HL-60/S4 (cell line): ENCODE data around the gene ELOB.

Experiments used
- in situ Hi-C: fragments of 300-500 bp; cut with MboI; formaldehyde crosslinking; loops from 2 replicates; pipeline ENCODE4 v1.14.3; 2022; ENCODE audit warnings: low sequenced_read_pairs

The ELOB gene

DNA sequence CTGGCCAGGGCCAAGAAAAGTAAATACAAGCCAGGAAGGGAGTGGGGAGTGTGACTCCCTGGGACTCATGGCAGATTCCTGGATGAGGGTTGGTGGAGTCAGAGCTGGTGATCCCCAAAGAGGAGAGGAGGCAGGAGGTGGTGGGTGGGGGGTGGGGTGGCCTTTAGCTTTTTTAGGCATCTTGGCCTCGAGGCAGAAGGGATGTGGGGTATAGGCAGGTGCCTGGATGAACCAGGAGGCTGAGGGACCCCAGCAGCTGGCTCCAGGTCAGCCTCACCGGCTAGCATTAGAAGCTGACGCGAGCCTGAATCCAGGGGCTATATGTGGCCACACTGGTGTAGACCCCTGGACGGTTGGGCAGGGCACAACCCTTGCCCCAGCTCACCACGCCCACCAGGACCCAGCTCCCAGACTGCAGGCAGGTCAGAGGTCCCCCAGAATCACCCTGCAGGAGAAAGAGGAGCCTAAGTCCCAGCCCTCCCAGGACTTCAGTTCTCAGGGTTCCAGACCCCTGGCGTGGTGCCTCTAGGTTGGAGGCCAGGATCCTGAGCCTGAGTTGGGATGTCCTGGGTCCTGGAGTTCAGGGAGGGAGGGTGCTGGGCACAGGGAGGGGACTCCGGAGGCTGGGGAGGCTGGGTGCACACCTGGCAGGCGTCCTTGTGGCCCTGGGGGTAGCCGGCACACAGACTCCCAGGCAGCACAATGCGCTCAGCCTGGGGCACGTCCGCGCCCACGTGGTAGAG, 7.4 kb upstream of the ELOB start:
- in situ Hi-C loops = no loop called here

DNA sequence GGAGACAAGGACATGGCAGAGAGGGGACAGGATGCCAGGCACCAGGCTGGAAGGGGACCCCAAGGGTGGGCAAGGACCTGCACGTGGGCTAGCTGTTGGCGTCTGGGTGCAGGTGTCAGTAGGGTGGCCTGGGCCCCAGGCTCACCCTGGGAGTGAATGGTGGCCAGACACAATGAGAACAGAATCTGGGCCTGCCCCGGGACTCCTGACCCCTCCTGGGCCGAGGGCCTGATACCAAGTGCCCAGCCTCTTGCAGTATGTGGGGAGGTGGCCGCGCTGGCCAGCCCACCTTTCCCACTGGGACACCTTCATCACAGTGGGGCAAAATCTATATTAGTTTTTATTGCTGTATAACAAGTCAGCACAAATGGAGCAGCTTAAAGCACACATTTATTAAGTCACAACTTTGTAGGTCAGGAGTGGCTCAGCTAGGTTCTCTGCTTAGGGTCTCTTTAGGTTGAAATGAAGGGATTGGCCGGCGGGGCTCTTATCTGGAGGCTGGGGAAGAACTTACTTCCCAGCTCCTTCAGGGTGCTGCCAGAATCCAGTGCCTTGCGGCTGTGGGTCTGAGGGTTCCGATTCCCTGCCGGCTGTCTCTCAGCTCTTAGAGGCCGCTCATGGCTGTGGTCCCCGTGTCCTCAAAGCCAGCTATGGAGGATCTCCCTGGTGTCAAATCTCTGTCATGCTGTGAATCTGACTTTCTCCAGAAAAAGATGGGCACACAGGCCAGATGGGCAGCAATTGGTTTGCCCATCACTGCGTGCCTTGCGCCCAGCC, 6.7 kb upstream of the ELOB start:
- in situ Hi-C loops = no loop called here

DNA sequence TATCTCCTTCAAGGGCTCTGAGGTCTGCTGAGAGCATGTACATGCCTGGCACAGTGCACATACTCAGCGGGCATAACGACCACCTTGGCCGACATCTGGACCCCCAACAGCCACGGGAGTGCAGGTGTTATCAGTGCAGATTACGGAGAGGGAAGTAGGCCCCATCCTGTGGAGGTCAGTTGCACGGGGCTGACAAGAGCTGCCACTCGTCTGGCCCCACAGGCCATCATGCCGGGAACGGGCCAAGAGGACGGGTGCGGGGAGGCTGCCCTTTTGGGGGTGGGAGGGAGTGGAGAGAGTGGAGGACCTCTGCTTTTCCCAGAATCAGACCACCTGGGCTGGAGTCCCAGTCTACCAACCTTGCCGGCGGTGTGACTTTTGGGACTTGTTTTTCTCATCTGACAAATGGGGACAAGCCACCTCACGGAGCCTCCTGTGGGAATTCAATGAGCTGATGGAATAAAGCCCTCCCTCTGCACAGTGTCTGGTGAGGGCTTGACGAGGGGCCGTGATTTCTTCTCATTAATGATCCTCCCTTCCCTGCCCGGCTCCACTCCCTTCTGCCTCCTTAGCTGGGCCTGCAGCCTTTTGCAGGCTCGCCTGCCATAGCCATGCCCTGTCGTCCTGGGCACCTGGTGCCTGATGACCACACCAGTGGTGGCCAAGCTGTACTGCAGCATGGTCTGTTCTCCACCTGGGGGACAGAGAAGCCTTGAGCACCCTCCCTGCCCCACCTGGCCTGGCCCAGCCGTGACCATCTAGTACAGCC, 5.7 kb upstream of the ELOB start:
- in situ Hi-C loops = no loop called here

DNA sequence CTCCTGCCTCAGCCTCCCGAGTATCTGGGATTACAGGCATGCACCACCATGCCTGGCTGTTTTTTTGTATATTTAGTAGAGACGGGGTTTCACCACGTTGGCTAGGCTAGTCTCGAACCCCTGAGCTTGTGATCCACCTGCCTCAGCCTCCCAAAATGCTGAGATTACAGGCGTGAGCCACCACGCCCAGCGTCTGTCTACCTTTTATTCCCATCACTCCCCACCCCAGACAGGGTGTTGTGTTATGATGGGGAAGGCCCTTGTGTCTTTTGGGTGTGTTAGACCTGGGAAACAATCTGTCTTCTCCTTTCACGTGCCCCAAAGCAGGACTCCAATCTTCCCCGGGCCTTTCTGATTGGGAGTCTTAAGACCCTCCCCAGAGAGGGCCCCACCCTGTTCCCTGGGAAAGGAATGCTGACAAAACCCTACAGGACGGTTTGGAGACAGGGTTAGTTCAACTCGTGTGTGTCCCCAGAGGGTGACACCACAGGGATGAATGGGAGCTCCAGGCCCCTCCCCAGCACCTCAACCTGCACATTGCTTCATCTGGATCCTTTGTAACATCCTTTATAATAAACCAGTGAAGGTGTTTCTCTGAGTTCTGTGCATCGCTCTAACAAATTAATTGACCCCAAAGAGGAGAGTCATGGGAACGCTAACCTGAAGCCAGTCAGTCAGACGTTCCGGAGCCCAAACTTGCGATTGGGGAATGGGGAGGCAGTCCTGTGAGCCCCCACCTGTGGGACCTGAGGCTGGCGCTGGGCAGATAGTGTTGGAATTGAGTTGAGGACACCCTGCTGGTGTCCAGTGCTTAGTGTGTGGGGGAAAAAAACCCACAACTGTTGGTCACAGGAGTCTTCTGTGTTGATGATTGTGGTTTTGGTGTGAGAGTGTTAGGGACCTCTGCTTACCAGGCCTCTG, 3.2 kb upstream of the ELOB start:
- in situ Hi-C loops = no loop called here

DNA sequence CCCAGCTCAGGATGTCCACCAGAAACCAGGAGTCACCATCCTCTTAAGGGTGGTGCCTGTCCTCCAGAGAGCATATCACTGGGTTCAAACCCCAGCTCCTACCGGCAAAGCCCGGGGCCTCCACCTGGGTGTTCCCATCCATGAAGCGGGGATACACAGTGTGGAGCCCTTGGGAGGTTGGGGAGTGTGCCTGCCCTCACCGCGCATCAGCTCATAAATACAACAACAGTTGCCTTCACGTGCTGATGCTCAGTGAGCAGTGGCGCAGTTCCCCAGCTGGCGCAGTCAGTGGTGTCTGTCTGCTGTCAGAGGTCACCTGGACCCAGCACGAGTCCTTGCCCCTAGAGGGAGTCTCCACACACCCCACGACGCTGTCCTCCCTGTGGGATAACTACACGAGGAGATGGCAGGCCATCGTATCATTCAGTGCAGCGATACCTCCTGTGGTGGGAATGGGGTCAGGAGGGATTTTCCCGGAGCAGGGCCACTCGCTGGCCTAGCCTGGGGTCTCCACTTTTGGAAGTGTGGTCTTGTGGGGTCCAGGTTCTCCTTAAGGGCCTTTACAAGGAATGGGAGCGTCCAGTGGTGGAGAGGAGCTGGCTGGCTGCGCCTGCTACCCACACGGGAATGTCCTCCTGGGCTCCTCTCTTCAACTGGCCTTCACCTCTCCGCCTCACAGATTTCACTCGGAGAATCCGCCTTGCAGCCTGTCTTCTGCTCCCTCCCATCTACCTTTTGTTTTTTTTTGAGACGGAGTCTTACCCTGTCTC, 2.3 kb upstream of the ELOB start:
- in situ Hi-C loops = no loop called here

DNA sequence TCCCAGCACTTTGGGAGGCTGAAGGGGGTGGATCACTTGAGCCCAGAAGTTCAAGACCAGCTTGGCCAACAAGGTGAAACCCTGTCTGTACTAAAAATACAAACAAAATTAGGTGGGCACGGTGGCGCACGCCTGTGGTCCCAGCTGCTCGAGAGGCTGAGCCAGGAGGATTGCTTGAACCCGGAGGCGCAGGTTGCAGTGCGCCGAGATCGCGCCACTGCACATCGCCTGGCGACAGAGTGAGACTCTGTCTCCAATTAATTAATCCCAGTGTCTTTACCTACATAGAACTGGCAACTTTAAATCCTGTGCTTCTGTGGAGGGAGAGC, 1.5 kb upstream of the ELOB start:
- in situ Hi-C loops = no loop called here

DNA sequence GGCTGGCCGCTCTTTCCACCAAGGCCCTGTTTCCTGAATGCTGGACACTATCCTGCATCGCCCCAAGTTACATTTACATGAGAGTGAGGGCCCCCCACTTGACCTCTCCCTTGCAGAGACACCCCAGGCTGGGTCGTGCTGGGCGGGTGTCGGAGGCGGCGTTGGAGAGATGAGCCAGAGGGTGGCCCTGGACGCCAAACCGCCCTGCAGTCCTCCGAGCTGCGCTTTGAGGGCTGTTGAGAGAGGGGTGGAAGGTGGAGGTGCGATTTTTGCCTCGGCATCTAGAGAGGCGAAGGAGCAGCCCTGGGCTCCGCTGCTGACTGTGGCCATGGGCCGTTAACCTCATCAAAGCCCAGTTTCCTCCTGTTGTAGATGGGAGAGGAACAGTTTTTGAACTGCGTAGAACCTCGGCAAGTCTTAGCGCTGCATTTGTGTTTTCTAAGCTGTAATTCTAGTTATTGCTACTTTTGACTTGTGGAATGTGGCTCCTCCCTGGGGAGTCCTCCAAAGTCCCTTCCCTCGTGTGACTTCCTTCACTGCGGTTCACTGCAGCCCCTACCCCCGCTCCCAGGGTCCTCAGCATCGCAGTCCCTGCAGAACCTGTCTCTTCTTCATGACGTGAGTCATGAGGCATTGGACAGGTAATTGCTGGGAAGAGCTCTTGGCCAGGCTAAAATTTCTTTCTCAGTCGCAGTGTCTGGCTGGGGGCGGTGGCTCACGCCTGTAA, 986 bp upstream of the ELOB start:
- in situ Hi-C loops = no loop called here

DNA sequence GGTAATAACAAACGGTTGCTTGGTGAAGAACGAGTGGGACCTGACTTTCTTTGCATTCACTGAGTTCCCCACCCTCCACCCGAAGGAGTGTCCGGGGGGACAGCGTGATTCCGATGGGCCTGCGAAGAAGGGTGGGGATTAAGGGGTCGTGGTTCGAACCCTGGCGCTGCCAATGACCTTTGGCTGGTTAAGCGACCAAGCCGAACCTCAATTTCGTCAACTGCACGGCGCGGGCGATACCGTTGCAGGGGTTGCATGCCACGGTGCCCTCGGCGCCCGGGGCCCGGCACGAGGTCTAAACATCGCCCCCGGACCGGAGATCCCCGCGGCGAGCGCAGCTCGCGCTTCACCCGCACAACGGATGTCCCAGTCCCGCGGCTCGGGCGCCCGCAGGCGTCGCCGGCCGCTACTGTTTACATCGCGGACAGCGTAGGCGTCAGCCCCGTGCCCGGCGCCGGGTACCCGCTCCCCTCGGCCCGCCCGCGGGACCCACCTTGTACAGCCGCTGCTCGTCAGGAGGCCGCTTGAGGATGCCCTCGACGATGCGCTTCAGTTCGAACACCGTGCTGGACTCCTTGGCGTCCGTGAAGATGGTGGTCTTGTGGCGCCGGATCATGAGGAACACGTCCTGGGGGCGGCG, 460 bp downstream of the ELOB start:
- in situ Hi-C loops = no loop called here

DNA sequence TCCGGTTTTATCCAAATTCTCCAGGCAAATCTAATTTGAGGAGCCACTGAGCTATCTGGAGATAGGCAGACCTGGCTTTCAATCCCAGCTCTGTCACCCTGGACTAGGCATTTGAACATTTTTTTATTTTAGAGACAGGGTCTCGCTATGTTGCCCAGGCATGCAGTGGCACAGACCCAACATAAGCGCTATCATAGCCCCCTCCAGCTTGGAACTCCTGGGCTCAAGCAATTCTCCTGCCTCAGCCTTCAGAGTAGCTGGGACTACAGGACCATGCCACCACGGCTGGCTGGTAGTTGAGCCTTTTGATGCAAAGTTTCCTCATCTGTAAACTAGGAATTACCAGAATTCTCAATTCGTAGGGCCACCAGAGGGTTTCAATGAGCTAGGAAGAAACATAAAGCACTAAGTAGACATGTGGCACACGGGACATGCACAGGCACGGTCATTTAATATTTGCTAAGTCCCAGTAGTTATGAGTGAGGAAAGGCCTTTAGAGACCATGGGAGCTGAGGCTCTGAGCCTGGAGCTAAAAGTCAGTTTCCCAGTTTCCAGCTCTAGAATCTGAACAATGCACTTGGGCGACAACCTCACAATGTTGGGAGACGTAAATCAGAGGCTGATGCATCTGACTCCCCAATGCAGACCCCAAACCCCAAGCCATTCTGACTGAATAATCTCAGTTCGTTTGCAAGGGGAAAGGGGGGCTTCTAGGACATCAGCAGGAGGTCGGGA, 1.1 kb downstream of the ELOB start:
- in situ Hi-C loops = no loop called here

DNA sequence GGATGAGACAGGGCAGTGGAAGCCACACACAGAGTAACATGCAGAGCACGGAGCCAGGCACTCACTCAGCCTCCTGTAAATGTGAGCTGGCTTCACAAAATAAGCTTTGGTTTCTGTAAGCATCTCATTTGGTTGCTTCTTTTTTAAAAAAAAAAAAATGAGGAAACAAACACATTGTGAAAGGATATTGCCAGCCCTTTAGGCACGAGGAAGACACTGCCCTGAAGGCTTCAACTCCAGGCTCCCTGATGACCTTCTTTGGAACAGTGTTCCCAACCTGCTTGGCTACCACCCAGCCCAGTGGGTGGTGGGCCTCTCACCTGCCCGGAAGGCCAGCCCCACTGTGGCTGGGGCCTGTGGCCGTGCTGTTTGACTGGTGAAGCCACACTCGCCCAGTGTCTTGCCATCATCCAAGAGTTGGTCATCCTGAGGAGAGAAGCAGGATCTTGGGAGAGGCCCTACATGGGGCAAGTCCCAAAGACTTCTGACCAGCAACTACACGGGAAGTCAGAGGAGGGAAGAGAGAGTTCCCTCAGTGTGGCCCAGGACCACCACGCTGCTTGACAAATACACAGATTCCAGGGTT, 1.9 kb downstream of the ELOB start:
- in situ Hi-C loops = no loop called here

DNA sequence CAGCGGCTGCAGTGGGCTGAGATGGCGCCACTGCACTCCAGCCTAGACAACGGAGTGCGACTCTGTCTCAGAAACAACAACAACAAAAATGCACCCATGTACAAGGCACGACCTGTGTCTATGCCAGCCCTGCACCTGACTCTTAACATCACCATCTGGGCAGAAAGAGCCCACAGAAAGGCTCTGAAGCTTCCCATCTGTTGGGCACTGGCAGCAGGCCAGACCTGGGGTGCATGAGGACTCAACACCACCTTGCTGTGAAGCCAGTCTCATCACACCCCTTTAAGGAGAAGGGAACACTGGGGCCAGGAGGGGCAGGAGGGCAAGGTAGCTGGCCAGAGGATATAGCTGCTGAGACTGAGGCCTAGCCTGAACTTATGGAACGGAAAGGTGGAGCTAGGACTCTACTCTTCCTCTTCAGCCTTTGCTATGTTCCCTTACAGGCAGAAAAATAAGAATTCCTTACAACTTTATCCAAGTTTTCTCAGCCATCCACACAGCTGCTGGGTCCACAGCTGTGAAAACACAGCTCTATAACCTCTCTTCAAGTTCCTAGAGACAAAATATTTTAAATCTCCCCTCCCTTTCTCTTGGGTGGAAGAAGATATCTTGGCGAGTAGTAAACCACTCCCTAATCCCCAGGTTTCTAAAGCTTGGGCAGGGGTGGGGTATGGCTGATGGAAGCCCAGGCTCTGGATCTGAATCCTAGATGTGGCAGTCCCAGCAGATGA, 2.8 kb downstream of the ELOB start:
- in situ Hi-C loops = no loop called here

DNA sequence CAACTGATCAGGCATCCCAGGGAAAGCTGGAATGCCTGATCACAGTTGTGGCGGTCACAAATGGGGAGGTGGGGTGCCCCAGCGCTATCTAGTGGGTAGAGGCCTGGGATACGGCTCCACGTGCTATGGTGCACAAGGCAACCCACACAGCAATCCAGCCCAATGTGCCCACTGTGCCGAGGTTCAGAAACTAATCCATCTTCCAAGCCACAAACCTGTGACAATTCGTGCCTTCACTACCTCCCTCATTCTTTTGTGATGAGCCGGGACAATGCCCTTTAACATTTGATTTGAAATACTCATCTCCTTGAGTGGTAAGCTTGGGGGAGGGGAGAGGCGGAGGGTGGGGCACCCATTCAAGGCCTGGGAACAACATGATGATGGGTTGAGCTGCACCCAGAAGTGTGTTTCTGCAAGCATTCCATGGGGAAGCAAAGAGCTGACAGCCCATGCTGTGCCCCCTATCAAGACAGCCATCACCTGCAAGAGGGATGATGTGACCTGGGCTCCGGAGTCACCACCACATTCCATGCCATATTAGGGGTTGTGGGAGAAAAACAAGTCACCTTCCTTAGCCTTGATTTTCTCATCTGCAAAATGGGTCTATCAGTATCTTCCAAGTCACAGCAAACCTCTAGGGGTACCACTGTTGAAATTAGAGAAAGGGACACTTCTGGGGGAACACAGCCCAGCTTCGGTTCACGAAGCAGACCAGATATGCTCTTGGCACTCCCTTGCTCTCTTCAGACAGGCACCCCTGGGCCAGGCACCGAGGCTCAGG, 3.7 kb downstream of the ELOB start:
- in situ Hi-C loops = no loop called here

DNA sequence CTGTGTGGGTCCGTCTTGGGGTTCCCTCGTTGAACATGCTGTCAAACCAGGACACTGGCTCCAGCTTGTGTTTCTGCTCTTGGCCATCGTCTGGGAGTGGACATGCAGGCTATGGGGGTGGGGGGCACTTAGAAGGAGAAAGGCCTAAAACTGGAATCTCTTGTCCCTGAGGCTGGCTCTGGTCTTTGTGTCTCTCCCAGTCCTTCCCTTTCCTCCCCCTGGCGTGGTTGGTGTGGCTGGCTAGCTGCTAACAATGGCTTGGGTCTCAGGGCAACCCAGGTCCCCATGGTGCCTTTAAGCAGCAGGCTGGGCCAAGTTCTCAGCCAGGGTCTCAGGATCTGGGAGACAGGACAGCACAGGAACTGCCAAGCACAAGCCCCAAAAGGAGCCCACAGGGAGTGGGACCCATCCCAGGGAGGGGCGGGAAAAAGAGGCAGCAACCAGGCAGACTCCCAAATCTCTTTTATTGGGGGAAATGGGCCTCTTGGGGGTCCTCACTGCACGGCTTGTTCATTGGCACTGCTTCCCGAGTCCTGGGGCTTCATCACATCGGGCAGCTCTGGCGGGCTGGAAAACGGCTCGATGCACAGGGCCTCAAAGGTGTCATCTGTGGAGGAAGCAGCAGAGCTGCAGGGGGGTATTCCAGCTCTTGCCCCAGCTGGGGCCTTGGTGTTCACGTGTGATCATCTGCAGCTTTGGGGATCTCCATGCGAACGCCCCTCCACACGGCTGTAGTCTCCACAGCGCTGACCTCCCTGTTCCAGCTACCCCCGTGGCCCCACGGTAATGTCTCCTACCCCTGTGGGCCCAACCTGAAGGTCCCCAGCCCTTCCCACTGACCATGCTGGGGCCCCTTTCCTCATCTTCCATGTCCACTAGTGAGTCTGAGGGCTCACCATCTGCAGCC, 5.3 kb downstream of the ELOB start:
- in situ Hi-C loops = no loop called here

DNA sequence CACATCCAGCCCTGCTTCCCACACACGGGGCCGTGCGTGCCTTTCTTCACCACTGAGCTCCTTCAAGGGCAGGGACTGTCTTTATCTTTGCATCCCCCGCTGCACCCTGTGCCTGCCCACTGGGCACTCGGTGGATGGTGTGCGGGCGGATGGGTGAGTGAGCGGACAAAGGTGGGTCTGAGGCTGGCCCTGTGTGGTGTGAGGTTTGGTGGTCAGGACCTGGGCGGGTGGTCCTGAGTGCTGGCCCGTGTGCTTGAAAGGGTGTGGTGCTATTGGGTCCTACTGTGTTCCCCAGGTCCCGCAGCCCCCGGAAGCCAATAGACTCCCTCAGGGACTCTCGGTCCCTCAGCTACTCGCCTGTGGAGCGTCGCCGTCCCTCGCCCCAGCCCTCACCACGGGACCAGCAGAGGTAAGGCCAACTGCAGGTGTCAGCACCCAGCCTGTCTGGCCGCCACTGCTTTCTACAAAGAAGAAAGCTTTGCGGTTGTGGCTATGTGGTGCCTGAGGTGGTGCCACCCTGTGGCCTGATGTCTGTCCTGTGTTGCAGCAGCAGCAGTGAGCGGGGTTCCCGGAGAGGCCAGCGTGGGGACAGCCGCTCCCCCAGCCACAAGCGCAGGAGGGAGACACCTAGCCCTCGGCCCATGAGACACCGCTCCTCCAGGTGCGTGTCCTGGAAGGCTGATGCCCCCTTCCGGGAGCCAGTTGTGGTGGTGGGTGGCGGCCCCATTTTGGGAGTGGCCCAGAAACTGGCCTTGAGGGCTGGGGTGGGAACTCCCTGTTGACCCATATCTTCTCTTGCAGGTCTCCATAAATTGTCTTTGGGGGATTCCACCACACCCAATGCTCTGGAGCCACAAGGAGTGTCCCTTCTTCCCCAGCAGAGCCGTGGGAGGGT, 6.8 kb downstream of the ELOB start:
- in situ Hi-C loops = no loop called here

DNA sequence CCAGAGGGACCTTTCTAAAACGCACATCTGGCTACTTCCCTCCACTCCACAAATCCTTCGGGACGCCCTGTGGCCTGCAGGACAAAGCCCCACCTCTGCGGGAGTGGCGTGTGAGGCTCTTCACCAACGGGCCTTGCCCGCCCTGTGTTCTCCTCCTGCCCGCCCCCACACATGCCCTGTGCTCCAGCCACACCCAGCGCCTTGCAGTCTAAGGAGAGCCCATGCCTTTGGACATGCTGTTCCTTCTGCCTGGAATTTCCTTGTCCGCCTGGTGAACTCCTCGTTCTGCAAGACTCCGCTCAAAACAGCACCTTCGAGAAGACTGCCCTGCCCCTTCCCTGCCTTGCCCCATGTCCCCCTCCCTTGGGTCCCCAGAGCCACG, 7.4 kb downstream of the ELOB start:
- in situ Hi-C loops = no loop called here
